ENCODE measurements around the gene YAP1. TPM values are rescaled to one million over a fixed set of nuclear protein-coding genes. Genes with fewer than 3 reads are reported as not detected.

YAP1 gene
- total RNA-seq, 2 donors from 2014 or later: 137 to 210 TPM

DNA sequence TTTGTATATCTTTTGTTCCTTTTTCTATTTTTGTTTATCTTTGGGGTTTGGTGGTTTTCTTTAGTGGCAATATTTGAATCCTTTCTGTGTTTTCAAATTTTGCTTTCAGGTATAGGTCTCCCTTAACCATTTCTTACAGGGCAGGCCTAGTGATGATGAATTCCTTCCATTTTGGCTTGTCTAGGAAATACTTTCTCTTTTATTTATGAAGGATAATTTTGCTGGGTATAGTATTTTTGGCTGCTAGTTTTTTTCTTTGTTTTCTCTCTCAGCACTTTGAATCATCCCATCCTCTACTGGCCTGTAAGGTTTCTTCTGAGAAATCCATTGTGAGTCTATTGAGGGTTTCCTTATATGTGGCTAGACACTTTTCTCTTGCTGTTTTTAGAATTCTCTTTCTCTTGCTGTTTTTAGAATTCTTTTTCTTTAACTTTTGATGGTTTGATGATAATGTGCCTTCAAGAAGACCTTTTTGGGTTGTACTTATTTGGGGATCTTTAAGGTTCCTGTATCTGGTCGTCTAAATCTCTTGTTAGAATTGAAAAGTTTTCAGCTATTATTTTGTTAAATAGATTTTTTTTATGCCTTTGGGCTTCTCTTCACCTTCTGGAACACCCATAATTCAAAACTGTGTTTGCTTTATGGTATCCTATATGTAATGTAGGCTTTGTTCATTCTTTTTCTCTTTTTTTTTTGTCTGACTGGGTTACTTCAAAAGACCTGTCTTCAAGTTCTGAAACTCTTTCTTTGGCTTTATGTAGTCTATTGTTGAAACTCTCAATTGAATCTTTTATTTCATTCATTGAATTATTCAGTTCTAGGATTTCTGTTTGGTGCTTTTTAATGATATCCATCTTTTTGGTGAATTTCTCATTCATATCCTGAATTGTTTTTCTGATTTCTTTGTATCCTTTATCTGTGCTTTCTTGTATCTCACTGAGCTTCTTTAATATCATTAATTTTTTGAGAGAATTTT, 38.5 kb upstream of the YAP1 start:
- whole genome bisulfite sequencing: 100% methylated on average over 1 of the region's 1 CpG
- Histone ChIP-seq H3K27me3 (replicated peaks; ENCODE audit: insufficient read depth) (no peaks in the 10 kb centered on the region), H3K4me1 (replicated peaks) (no peaks in the 10 kb centered on the region), H3K4me3 (no peak overlapping the region), H3K27ac (no peak overlapping the region), H3K36me3 (no peaks in the 10 kb centered on the region), H3K9me3 (no peaks in the 10 kb centered on the region)
- TF ChIP-seq POLR2AphosphoS5 (IDR thresholded peaks at IDR 0.05) (no peak), CTCF (IDR thresholded peaks at IDR 0.05) (no peak), POLR2A (IDR thresholded peaks at IDR 0.05) (no peak)
- DNase-seq (ENCODE audit: low spot score): no peak
- intact Hi-C loops (cut with DNase I): no loop called here

- intact Hi-C loops (cut with DNase I): no loop called here
- no peaks in the 10 kb centered on the region for H3K9me3 ChIP-seq
- TF ChIP-seq CTCF (IDR thresholded peaks at IDR 0.05) (no peak), POLR2A (IDR thresholded peaks at IDR 0.05) (no peak), POLR2AphosphoS5 (IDR thresholded peaks at IDR 0.05) (no peak)
- H3K27me3 ChIP-seq (replicated peaks; ENCODE audit: insufficient read depth): no peaks in the 10 kb centered on the region
- H3K27ac ChIP-seq: no peak overlapping the region
- 100% methylated on average over 2 of the region's 2 CpGs for WGBS
- no peaks in the 10 kb centered on the region for H3K4me1 ChIP-seq (replicated peaks)
- no peak for DNase-seq (ENCODE audit: low spot score)
- no peaks in the 10 kb centered on the region for H3K36me3 ChIP-seq
- H3K4me3 ChIP-seq: no peak overlapping the region
These were observed 37.0 kb upstream of the YAP1 start for GRCh38 chr11:102073253-102073652.

- no peaks in the 10 kb centered on the region for H3K9me3 ChIP-seq
- no peak overlapping the region for H3K27ac ChIP-seq
- no peaks in the 10 kb centered on the region for H3K27me3 ChIP-seq (replicated peaks; ENCODE audit: insufficient read depth)
- no peaks in the 10 kb centered on the region for H3K36me3 ChIP-seq
- TF ChIP-seq POLR2A (IDR thresholded peaks at IDR 0.05) (no peak), CTCF (IDR thresholded peaks at IDR 0.05) (no peak), POLR2AphosphoS5 (IDR thresholded peaks at IDR 0.05) (no peak)
- DNase-seq (ENCODE audit: low spot score): no peak
- intact Hi-C loops (cut with DNase I): no loop called here
- H3K4me3 ChIP-seq: no peak overlapping the region
- H3K4me1 ChIP-seq (replicated peaks): no peaks in the 10 kb centered on the region
These were observed 30.6 kb upstream of the YAP1 start for GRCh38 chr11:102079625-102080024.

DNA sequence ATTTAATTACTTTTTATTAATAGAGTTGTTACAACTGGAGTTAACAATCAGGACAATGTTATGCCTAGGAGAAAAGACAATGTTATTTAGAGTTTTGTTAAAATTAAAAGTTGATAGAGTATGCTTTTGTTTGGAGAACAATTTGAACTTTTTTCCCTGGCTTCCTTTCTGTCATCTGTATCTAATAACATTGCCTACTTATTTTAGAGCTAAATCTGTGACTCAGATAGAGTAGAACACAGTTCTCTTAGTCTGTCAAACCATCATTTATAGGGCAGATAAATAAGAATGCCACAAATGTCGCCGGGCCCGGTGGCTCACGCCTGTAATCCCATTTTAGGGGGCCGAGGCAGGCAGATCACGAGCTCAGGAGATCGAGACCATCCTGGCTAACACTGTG, 28.9 kb upstream of the YAP1 start:
- Histone ChIP-seq H3K4me1 (replicated peaks) (no peaks in the 10 kb centered on the region), H3K27ac (no peak overlapping the region), H3K27me3 (replicated peaks; ENCODE audit: insufficient read depth) (no peaks in the 10 kb centered on the region), H3K36me3 (no peaks in the 10 kb centered on the region), H3K4me3 (no peak overlapping the region), H3K9me3 (no peaks in the 10 kb centered on the region)
- no peak for DNase-seq (ENCODE audit: low spot score)
- intact Hi-C loops (cut with DNase I): no loop called here
- TF ChIP-seq CTCF (IDR thresholded peaks at IDR 0.05) (no peak), POLR2AphosphoS5 (IDR thresholded peaks at IDR 0.05) (no peak), POLR2A (IDR thresholded peaks at IDR 0.05) (no peak)
- 75% methylated on average over 7 of the region's 7 CpGs for WGBS
